GM21529 (cell line): ENCODE data around the gene DFFB.

Experiments used
- ATAC-seq: cut with Tn5 transposase; IDR thresholded peaks from one replicate; pipeline ENCODE4 v1.9.1; 2021; ENCODE audit not compliant: unreplicated experiment

Gene DFFB

DNA sequence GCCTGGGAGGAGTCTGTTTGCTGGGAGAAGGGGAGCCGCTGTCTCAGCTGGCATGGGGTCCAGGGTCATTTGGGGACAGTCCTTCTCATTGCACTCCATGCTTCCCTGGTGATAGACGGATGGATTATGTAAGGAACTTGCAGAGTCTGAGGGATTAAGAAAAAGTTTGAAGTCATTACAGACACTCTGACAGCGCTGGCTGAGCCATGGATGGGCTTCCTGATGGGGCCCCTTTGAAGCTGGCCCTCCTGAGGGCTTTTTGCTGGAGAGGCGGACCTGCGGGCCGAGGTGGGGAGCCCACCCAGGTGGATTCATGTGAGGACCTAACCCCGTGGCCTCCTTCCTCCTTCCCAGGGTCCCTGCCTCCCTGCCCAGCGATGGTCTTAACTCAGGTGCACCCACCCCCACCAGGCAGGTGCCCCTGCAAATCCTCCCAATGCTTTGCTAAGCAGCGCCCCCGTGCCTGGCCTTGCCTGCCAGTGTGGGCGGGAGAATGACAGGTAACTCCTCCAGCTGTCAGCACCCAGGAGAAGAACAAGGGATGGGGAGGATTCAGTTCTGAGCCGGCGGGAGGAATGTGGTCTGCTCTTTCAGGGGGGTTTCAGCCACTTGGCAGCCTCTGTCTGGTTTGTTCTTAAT is 67.0 kb downstream of the DFFB start:
- no peak for ATAC-seq

DNA sequence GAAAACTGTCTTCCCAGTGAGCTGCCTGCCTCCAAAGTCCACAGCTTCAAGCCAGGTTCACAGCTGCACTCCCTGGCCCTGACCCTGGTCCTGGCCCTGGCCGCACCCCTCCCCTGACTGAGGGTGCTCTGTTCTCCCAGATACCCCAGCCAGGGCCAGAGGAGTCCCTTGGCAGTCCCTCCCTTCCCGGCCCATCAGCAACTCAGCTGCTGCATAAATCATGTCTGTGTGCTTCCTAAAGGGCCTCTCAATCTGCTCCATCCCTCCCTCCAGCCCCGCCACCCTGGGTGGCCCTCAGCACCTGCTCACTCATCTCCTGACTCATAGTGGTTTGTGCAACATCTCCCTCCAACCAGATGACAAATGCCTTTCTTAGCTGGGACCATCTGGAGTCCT is 67.5 kb downstream of the DFFB start:
- ATAC-seq: no peak

GRCh38 chr1:3925256-3925655 is 68.0 kb downstream of the DFFB start:
- ATAC-seq: no peak

DNA sequence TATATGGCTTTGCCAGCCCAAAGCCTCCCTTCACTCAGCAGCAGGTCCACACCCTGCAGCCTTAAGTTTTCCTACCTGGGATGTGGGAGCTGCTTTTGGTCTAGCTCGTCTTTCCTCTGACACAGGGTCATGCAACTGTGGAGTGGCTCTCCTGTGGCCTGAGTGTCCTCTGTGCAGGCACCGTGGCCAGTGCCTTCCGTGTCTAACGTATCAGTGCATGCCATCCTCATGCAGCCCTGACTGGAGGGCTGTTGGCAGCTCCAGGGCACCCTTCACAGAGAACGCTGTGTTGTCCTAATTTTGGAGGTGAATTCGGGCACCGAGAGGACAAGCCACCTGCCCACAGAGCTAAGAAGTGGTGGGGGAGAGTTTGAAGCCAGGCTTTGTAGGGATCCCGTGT is 68.5 kb downstream of the DFFB start:
- ATAC-seq: no peak

DNA sequence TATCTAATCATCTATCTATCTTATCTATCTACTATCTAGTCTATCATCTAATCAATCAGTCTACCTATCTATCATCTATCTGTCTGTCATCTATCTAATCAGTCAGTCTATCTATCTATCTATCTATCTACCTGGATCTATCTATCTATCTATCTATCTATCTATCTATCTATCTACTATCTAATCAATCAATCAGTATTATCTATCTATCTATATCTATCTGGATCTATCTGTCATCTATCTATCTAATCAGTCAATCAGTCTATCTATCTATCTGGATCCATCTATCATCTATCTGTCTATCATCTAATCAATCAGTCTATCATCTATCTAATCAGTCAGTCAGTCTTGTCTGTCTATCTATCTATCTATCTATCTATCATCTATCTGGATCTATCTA is 69.7 kb downstream of the DFFB start:
- ATAC-seq: no peak

DNA sequence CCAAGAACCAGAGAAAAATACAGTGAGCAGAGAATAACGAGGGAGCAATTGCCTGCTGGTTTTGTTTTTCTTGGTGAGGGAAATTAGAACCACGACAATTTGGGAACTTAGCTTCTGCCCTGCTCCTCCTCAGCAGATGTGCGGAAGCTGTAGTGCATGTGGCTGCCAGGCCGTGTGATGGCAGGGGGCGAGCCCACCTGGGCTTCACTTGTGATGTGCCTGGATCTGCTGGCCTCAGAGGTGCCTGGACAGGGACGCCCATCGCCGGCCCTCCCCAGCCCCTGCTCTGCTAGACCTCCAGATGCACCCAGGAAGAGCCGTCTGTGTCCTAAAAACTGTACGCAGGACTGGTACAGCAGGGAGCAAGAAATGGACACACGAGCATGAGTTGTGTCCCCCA is 71.3 kb downstream of the DFFB start:
- no peak for ATAC-seq

- no peak for ATAC-seq
These were observed 71.8 kb downstream of the DFFB start for GRCh38 chr1:3929126-3929525.

- ATAC-seq: no peak
These were observed 73.2 kb downstream of the DFFB start for GRCh38 chr1:3930301-3931006.

GRCh38 chr1:3931007-3931912 is 74.0 kb downstream of the DFFB start:
- ATAC-seq: no peak

- no peak for ATAC-seq
These were observed 75.1 kb downstream of the DFFB start for GRCh38 chr1:3932156-3932919.
